Ramos (cell line): ENCODE results near the gene RNF182.

Experiments used
- in situ Hi-C: fragments of 300-500 bp; cut with MboI; formaldehyde crosslinking; loops from one replicate; pipeline ENCODE4 v1.14.3; 2022; ENCODE audit warnings: low sequenced_read_pairs; ENCODE audit not compliant: unreplicated experiment

The RNF182 gene

GRCh38 chr6:14022673-14023072 is 97.9 kb downstream of the RNF182 start:
- in situ Hi-C loops, result no loop called here

- in situ Hi-C loops, result no loop called here
These were observed 99.1 kb downstream of the RNF182 start for GRCh38 chr6:14023855-14024254.

GRCh38 chr6:14025160-14025559 is 100.4 kb downstream of the RNF182 start:
- in situ Hi-C loops, result no loop called here

GRCh38 chr6:14026831-14027539 is 102.2 kb downstream of the RNF182 start:
- in situ Hi-C loops, result no loop called here

- in situ Hi-C loops, result no loop called here
These were observed 103.9 kb downstream of the RNF182 start for GRCh38 chr6:14028631-14029030.

GRCh38 chr6:14029605-14030004 is 104.9 kb downstream of the RNF182 start:
- in situ Hi-C loops, result no loop called here
